Ovary (tissue), 9 donors: ENCODE results near the gene IFIT1B. TPM values are rescaled to one million over a fixed set of nuclear protein-coding genes. Genes with fewer than 3 reads are reported as not detected.
"Not testable (repeated sequence)": the region's sequence is repeated elsewhere in the genome, so short reads cannot be mapped to it uniquely, and the experiment has no call there.

Experiments
- DNase-seq, 5 donors: peaks; one replicate each; pipeline ENCODE4 v3.0.0-alpha.2; 2019 to 2020
- H3K27ac ChIP-seq, 2 donors: fragments of 200-600 bp; one replicate each; pipeline versions ENCODE4 v1.5.1 to v1.8.0; 2019 to 2022
- H3K27me3 ChIP-seq: fragments of 200-600 bp; one replicate; pipeline ENCODE4 v1.8.0; 2022
- H3K36me3 ChIP-seq: fragments of 200-600 bp; sonication (generic); one replicate; pipeline ENCODE4 v1.5.1; 2019
- H3K4me1 ChIP-seq: one replicate; pipeline ENCODE4 v1.8.1; 2013; ENCODE audit warnings: mild to moderate bottlenecking, moderate library complexity; ENCODE audit not compliant: insufficient read depth
- H3K4me3 ChIP-seq: fragments of 200-600 bp; sonication (generic); one replicate; pipeline ENCODE4 v1.5.1; 2017
- H3K9me3 ChIP-seq, 2 donors: fragments of 200-600 bp in 1 of 2; sonication (generic) in 1 of 2; one replicate each; pipeline versions ENCODE4 v1.5.1 to v1.8.1; 2013 to 2019; ENCODE audit warnings: mild to moderate bottlenecking in 1 of 2, moderate library complexity in 1 of 2
- CTCF ChIP-seq, 3 donors: fragments of 450-650 bp in 2 of 3; fragments of 200-600 bp in 1 of 3; IDR thresholded peaks; one replicate each; pipeline versions ENCODE4 v1.5.1 to v1.8.0; 2016 to 2022; ENCODE audit warnings: antibody characterized with exemption in 3 of 3, mild to moderate bottlenecking in 1 of 3
- EP300 ChIP-seq: sonication (generic); formaldehyde crosslinking; IDR thresholded peaks from one replicate; pipeline ENCODE4 v1.6.1; 2017; ENCODE audit warnings: antibody characterized with exemption
- POLR2A ChIP-seq: fragments of 450-650 bp; IDR thresholded peaks from one replicate; pipeline ENCODE4 v1.6.1; 2017; ENCODE audit warnings: antibody characterized with exemption, mild to moderate bottlenecking, moderate library complexity
- WGBS, 3 donors: extraction: QIAGEN DNeasy Blood & Tissue Kit in 1 of 3; methylation state at CpG; one replicate each; pipeline versions ENCODE4 v1.1.5 to v1.1.7; 2013 to 2017; 5-methylcytosine and 5-hydroxymethylcytosine counted together
- intact Hi-C, 4 donors: fragments of 100-400 bp; cut with DNase I; formaldehyde crosslinking; loops; one replicate each; pipeline versions ENCODE4 v1.11.0 to v1.15.1; 2022 to 2023
- polyA plus RNA-seq, 2 donors: library from polyadenylated mRNA; stranded (reverse); fragments of 200-250 nt in 1 of 2; fragments of 350-450 nt in 1 of 2; fragmentation: Illumina TruSeq in 1 of 2; extraction: RNeasy Lipid Tissue Mini Kit (QIAGEN cat#74804) in 1 of 2; gene quantifications; one replicate each; pipeline ENCODE4 v1.2.3, GENCODE V29; 2013 to 2014
- total RNA-seq, 7 donors: library from RNA; depleted of rRNA in 2 of 7; stranded (reverse); fragments of >200 nt in 2 of 7; fragmentation: NEBNext Ultra II Directional in 3 of 7; extraction: Animal tissue kit (Norgen Biotek cat#: 25700) in 3 of 7; gene quantifications; one replicate each; pipeline versions ENCODE4 v1.1.0 to v1.2.4, GENCODE V29; 2016 to 2023
- donor health status: DM: no; HTN: no; CAD: no; lungs with moderate emphysema.
- donor health status: DM: no; HTN: no; CAD: no.
- donor health status: Bipolar disorder and iron deficiency.
- donor health status: DM: yes; HTN: yes; CAD: no.
- donor health status: DM: no; HTN: no; CAD: no.
- donor health status: DM: yes; HTN: yes; CAD: no.

The IFIT1B gene
- total and polyA plus RNA-seq, 9 donors: 0.18 TPM; not detected in 8

DNA sequence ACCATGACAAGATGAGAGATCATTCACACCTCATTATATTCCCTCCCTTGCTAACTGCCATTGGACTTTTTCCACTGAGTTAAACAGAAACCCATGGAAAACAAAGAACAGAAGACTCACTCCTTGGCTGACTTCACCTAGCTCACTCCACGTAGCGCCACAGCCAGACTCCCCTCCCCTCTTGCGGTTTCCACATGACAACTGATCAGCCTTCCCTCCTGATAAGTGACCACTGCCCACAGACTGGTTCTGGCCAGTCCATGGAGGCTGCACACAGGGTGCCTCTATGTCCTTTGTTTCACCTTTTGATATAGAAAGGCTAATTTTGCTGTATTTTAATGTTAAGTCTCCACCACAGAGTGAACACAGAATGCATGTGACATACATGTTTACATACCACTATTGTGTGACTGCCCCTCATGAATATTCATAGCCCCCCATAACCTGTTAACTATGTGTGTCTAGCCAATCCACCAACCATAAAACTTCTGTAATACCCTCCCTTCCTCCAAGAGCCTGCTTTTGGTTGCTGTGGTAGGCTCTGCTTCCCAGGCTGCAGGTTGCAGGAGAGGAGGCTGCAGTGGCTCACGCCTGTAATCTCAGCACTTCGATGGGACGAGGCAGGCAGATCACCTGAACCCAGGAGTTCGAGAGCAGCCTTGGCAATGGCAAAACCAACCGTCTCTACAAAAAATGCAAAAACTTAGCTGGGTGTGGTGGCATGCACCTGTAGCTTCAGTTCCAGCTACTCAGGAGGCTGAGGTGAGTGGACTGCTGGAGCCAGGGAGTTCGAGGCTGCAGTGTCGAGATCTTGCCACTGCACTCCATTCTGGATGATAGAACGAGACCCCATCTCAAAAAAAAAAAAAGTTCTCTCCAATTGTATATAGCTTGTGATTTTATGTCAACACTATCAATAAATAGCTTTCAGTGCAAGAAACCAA, 26.5 kb downstream of the IFIT1B start:
- intact Hi-C loops: no loop called here
- DNase-seq: no peak
- Histone ChIP-seq H3K36me3 (no peaks in the 10 kb centered on the region), H3K4me3 (no peak overlapping the region), H3K27me3 (no peaks in the 10 kb centered on the region), H3K4me1 (no peaks in the 10 kb centered on the region), H3K27ac (no peak overlapping the region), H3K9me3 (no peaks in the 10 kb centered on the region)
- 91 to 93% (median 93%) methylated on average over 11 of the region's 11 CpGs for WGBS, 3 donors
- TF ChIP-seq CTCF (IDR thresholded peaks at IDR 0.05) (no peak), EP300 (no peak), POLR2A (no peak)

- 94 to 99% (median 97%) methylated on average over 9 of the region's 9 CpGs for WGBS, 3 donors
- H3K36me3 ChIP-seq, H3K4me3 ChIP-seq, intact Hi-C loops, H3K27ac ChIP-seq, H3K9me3 ChIP-seq, H3K4me1 ChIP-seq, H3K27me3 ChIP-seq, DNase-seq: not testable (repeated sequence)
Measured at GRCh38 chr10:89406178-89406577, 28.3 kb downstream of the IFIT1B start.

- H3K36me3 ChIP-seq, H3K9me3 ChIP-seq, H3K4me1 ChIP-seq, H3K27me3 ChIP-seq, DNase-seq, H3K27ac ChIP-seq, intact Hi-C loops, H3K4me3 ChIP-seq: not testable (repeated sequence)
- WGBS, 3 donors: 98 to 100% (median 100%) methylated on average over 3 of the region's 3 CpGs
Measured at GRCh38 chr10:89407792-89408191, 29.9 kb downstream of the IFIT1B start.

DNA sequence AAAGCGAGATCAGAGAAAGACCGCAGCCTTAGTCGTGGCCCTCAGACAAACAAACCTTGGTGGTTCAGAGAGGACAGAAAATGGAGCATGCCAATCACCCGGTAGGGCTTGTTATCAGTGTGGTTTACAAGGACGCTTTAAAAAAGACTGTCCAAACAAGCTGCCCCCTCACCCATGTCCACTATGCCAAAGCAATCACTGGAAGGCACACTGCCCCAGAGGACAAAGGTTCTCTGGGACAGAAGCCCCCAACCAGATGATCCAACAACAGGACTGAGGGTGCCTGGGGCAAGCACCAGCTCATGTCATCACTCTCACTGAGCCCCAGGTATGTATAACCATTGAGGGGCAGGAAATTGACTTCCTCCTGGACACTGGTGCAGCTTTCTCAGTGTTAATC, 31.4 kb downstream of the IFIT1B start:
- 90 to 96% (median 94%) methylated on average over 5 of the region's 5 CpGs for WGBS, 3 donors
- H3K27ac ChIP-seq, intact Hi-C loops, H3K9me3 ChIP-seq, H3K4me3 ChIP-seq, DNase-seq, H3K27me3 ChIP-seq, H3K4me1 ChIP-seq, H3K36me3 ChIP-seq: not testable (repeated sequence)

DNA sequence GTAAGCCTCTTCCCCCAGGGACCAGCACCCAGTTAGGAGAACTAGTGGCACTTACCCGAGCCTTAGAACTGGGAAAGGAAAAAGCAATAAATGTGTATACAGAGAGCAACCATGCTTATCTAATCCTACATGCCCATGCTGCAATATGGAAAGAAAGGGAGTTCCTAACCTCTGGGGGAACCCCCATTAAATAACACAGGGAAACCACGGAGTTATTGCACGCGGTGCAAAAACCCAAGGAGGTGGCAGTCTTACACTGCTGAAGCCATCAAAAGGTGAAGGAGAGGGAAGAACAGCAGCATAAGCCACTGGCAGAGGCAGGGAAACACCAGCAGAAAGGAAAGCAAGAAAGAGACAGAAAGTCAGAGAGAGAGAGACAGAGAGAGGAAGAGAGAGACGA, 32.7 kb downstream of the IFIT1B start:
- DNase-seq, H3K36me3 ChIP-seq, H3K27me3 ChIP-seq, H3K27ac ChIP-seq, intact Hi-C loops, H3K9me3 ChIP-seq, H3K4me3 ChIP-seq, H3K4me1 ChIP-seq: not testable (repeated sequence)
- 92 to 96% (median 93%) methylated on average over 5 of the region's 5 CpGs for WGBS, 3 donors

GRCh38 chr10:89411135-89411534, 33.3 kb downstream of the IFIT1B start:
- DNase-seq, H3K4me3 ChIP-seq, H3K27me3 ChIP-seq, H3K9me3 ChIP-seq, H3K4me1 ChIP-seq, H3K36me3 ChIP-seq, H3K27ac ChIP-seq, intact Hi-C loops: not testable (repeated sequence)
- 86 to 94% (median 90%) methylated on average over 2 of the region's 2 CpGs for WGBS, 3 donors

GRCh38 chr10:89412276-89412675, 34.4 kb downstream of the IFIT1B start:
- H3K27me3 ChIP-seq, intact Hi-C loops, H3K36me3 ChIP-seq, H3K9me3 ChIP-seq, H3K4me3 ChIP-seq, H3K27ac ChIP-seq, DNase-seq, H3K4me1 ChIP-seq: not testable (repeated sequence)
- 83 to 98% (median 93%) methylated on average over 10 of the region's 10 CpGs for WGBS, 3 donors
